ENCODE results near the gene NSL1.

DNA sequence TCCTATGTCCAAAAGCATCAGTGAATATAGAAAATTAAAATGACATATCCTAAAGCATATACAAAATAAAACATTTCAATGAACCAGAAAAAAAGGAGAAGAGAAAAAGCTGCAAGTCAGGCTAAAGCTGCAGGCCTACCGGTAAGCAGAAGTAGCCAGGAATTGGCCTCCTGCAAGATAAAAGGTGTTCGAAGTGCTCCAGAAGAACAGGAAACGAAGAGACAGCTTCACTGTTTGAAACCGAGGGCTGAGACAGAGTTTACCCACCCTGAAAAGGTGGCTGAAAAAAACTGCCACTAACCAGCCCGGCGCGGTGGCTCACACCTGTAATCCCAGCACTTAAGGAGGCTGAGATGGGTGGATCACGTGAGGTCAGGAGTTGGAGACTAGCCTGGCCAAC, 37.4 kb downstream of the NSL1 start:
- TF ChIP-seq, protein P1, sequence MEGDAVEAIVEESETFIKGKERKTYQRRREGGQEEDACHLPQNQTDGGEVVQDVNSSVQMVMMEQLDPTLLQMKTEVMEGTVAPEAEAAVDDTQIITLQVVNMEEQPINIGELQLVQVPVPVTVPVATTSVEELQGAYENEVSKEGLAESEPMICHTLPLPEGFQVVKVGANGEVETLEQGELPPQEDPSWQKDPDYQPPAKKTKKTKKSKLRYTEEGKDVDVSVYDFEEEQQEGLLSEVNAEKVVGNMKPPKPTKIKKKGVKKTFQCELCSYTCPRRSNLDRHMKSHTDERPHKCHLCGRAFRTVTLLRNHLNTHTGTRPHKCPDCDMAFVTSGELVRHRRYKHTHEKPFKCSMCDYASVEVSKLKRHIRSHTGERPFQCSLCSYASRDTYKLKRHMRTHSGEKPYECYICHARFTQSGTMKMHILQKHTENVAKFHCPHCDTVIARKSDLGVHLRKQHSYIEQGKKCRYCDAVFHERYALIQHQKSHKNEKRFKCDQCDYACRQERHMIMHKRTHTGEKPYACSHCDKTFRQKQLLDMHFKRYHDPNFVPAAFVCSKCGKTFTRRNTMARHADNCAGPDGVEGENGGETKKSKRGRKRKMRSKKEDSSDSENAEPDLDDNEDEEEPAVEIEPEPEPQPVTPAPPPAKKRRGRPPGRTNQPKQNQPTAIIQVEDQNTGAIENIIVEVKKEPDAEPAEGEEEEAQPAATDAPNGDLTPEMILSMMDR (IDR thresholded peaks at IDR 0.05): no peak
- TF ChIP-seq ZFX (IDR thresholded peaks at IDR 0.05; ENCODE audit: borderline replicate concordance): no peak

All from 22Rv1 (cell line).